H7 (cell line): ENCODE results near the gene CPNE4. TPM values are rescaled to one million over a fixed set of nuclear protein-coding genes. Genes with fewer than 3 reads are reported as not detected.

Experiments used
- DNase-seq: peaks from one replicate; pipeline ENCODE4 v3.0.0; 2012
- H3K27me3 ChIP-seq: 2 replicates; pipeline ENCODE4 v1.6.0; 2011; ENCODE audit warnings: mild to moderate bottlenecking, low read length; ENCODE audit not compliant: control insufficient read depth, insufficient read depth
- H3K36me3 ChIP-seq: replicated peaks from 2 replicates; pipeline ENCODE4 v1.5.1; 2011; ENCODE audit warnings: low read length; ENCODE audit not compliant: control insufficient read depth, insufficient read depth
- H3K4me3 ChIP-seq: 2 replicates; pipeline ENCODE4 v1.5.1; 2011; ENCODE audit warnings: low read depth, mild to moderate bottlenecking, control low read depth, low read length, moderate library complexity; ENCODE audit not compliant: insufficient read depth
- total RNA-seq: library from RNA; depleted of rRNA; stranded (reverse); fragments of >200 nt; shearing (Covaris generic); gene quantifications from 2 replicates; pipeline ENCODE4 v1.2.3, GENCODE V29; 2014

CPNE4 gene
- total RNA-seq, 1 experiment from 2014 or later: 0.83 TPM

GRCh38 chr3:131560795-131561194, 474.0 kb downstream of the CPNE4 start:
- no peak for DNase-seq
- Histone ChIP-seq H3K36me3 (no peaks in the 10 kb centered on the region), H3K4me3 (no peak overlapping the region), H3K27me3 (no peaks in the 10 kb centered on the region)

DNA sequence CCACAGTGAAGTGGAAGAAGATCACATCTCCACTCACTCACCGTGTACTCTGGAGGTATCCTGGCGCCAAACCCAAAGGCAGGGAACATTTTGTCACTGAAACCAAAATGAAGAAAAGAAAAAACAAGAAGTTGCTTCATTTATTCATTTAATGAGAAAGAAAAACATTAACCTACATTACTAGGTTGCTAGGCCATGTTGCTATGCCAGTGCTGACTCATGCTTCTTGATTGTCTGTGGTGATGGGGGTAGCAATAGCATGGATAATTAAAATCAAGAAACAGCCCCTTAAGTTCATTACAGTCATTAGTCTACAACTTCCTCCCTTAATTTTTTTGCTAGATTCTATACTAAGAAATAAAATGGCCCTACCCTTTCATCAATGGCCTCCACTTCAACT, 479.4 kb downstream of the CPNE4 start:
- no peak for DNase-seq
- Histone ChIP-seq H3K36me3 (no peaks in the 10 kb centered on the region), H3K4me3 (no peak overlapping the region), H3K27me3 (no peaks in the 10 kb centered on the region)

DNA sequence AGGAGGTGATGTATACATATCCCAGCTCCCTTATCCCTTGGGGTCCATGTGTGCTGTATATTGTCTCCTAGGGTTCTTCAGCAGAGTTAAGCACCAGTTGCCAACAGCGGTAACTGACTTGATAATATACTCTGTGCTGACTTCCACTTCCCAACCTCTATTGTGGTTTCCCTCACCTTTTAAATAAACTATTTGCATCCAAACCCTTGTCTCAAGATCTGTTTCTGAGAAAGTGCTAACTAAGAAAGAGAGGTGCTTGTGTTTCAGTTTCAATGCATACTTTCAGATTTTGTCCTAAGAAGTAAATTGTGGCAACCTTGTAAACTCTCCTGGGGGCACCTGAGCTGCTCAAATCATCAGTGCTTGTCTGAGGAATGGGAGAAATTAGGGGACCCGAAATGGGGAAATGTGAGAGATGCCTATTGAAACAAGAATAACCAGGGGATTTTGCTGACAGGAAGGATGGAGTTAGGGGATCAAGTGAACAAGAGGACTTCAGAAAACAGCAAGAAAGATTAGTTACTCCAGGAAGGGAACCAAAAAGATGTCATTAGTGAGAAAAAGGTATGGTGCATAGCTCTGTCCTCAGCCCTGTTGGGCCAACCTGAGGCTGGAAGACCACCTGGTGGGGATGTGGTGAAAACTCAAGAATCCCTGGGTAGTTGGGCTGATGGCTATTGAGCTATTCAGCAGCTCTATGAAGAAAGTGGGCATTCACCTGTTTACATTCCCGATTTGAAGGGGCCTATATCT, 481.1 kb downstream of the CPNE4 start:
- no peak overlapping the region for H3K4me3 ChIP-seq
- H3K27me3 ChIP-seq: no peaks in the 10 kb centered on the region
- no peak for DNase-seq
- H3K36me3 ChIP-seq: no peaks in the 10 kb centered on the region

DNA sequence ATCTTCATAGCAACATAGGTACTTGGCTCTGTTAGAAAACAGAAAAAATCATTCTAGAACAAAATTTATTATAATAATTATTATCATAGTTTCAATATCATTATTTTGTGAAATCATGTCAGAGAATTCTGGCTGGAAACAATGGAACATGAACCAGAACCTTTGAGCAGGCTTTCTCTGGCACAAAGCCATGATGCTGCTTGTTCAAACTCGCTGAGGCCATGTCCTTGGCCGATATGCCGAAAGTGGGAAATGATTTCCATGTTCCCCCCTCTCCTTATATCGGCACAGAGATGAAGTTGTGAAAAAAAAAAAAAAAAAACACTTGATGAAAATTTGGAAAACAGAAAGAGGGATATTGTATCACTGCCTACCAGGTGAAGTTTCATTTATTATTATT, 483.1 kb downstream of the CPNE4 start:
- Histone ChIP-seq H3K36me3 (no peaks in the 10 kb centered on the region), H3K4me3 (no peak overlapping the region), H3K27me3 (no peaks in the 10 kb centered on the region)
- DNase-seq: no peak

- Histone ChIP-seq H3K27me3 (no peaks in the 10 kb centered on the region), H3K4me3 (no peak overlapping the region)
- DNase-seq: no peak
Measured at GRCh38 chr3:131550562-131551465, 484.0 kb downstream of the CPNE4 start.

DNA sequence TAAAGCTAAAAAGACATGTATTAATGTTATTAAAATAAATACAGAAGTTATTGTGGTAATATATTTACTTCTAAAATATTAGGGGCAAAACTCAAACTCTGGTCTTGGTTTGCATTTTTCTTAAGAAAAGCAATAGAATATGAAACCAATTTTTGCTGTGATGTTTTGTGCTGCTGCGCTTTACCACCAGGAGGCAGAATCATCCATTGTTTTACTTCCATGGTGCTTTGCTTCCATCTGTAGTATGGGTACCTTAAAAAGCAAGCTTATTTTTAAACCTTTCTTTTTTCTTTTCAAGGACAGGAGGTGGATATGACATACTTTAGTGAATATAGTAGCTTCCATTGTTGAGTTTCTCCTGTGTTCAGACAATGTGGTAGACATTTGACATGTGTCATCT, 485.5 kb downstream of the CPNE4 start:
- no peaks in the 10 kb centered on the region for H3K36me3 ChIP-seq
- no peaks in the 10 kb centered on the region for H3K27me3 ChIP-seq
- DNase-seq: no peak
- H3K4me3 ChIP-seq: no peak overlapping the region

More at GRCh38 chr3:131550562-131551465, 484.0 kb downstream of the CPNE4 start:
- H3K36me3 ChIP-seq: no peaks in the 10 kb centered on the region

GRCh38 chr3:131547585-131547984, 487.2 kb downstream of the CPNE4 start:
- Histone ChIP-seq H3K36me3 (no peaks in the 10 kb centered on the region), H3K4me3 (no peak overlapping the region), H3K27me3 (no peaks in the 10 kb centered on the region)
- no peak for DNase-seq

GRCh38 chr3:131546441-131546840, 488.4 kb downstream of the CPNE4 start:
- Histone ChIP-seq H3K27me3 (no peaks in the 10 kb centered on the region), H3K36me3 (no peaks in the 10 kb centered on the region), H3K4me3 (no peak overlapping the region)
- no peak for DNase-seq

- Histone ChIP-seq H3K36me3 (no peaks in the 10 kb centered on the region), H3K4me3 (no peak overlapping the region), H3K27me3 (no peaks in the 10 kb centered on the region)
- no peak for DNase-seq
Measured at GRCh38 chr3:131544557-131544956, 490.3 kb downstream of the CPNE4 start.

GRCh38 chr3:131543714-131544113, 491.1 kb downstream of the CPNE4 start:
- Histone ChIP-seq H3K4me3 (no peak overlapping the region), H3K27me3 (no peaks in the 10 kb centered on the region)
- DNase-seq: no peak

DNA sequence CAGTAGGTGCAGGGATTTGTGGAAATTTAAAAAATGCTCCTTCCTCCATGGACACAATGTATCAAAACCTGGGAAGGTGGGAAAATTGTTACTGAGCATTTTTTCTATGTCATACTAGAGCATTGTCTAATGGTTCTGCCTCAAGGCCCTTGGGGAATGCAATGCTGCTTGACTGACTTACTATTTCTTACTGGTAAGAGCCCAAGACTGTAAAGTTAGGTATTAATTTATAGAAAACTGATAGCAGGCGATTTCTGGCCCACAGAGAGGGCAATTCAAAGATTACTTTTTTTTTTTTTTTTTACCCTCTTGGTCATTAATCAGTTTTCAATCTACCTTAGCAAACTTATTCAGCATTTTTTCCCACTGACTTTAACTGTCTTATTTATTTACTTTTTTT, 493.5 kb downstream of the CPNE4 start:
- no peaks in the 10 kb centered on the region for H3K36me3 ChIP-seq
- no peak for DNase-seq
- no peaks in the 10 kb centered on the region for H3K27me3 ChIP-seq
- H3K4me3 ChIP-seq: no peak overlapping the region

More at GRCh38 chr3:131543714-131544113, 491.1 kb downstream of the CPNE4 start:
- no peaks in the 10 kb centered on the region for H3K36me3 ChIP-seq

- Histone ChIP-seq H3K4me3 (no peak overlapping the region), H3K36me3 (no peaks in the 10 kb centered on the region), H3K27me3 (no peaks in the 10 kb centered on the region)
- no peak for DNase-seq
Measured at GRCh38 chr3:131540821-131541220, 494.0 kb downstream of the CPNE4 start.

DNA sequence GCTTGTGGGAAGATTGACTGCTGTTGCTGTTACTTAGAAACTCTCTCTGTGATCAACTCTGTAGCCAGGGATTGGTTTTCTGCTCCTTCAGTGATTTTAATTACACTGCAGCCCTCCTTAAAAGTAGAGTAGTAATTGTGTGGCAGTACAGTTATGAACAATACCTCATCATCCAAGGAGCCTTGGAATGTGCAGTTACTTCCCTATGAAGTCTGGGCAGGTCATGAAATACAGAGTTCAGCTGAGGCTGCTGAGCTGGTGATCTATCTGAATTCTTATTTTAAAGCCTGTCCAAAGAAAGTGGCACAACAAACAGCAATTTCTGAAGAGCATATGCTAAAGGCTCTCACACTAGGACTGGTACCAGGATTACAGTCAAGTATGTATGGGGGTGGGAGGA, 494.7 kb downstream of the CPNE4 start:
- DNase-seq: no peak
- Histone ChIP-seq H3K27me3 (no peaks in the 10 kb centered on the region), H3K4me3 (no peak overlapping the region), H3K36me3 (no peaks in the 10 kb centered on the region)

GRCh38 chr3:131538968-131539367, 495.8 kb downstream of the CPNE4 start:
- no peak overlapping the region for H3K4me3 ChIP-seq
- no peaks in the 10 kb centered on the region for H3K36me3 ChIP-seq
- no peaks in the 10 kb centered on the region for H3K27me3 ChIP-seq
- no peak for DNase-seq

GRCh38 chr3:131537531-131537930, 497.3 kb downstream of the CPNE4 start:
- Histone ChIP-seq H3K27me3 (no peaks in the 10 kb centered on the region), H3K36me3 (no peaks in the 10 kb centered on the region), H3K4me3 (no peak overlapping the region)
- no peak for DNase-seq
